NCI-H345 (cell line): ENCODE data around the gene KLHL22.
"Not testable (repeated sequence)": the region's sequence is repeated elsewhere in the genome, so short reads cannot be mapped to it uniquely, and the experiment has no call there.

Experiments used
- DNase-seq: peaks from one replicate; lab custom pipeline; 2025; lab: John Stamatoyannopoulos, UW

KLHL22 gene

GRCh38 chr22:20494978-20495860 lies at the start of gene KLHL22:
TSS of gene KLHL22 (minus strand) at chr22:20495795. CDS start at chr22:20489211, 6,584 bp downstream.
- DNase-seq: peak; percentile 50

DNA sequence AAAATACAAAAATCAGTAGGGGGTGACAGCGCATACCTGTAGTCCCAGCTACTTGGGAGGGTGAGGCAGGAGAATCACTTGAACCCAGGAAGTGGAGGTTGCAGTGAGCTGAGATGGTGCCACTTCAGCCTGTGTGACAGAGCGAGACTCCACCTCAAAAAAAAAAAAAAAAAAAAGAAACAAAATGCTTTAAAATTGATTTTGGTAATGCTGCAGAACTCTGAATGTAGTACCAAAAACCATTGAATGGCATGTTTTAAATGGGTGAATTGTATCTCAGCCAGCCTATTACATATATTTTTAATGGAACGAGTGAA lies 49.7 kb upstream of the KLHL22 start:
- not testable (repeated sequence) for DNase-seq

DNA sequence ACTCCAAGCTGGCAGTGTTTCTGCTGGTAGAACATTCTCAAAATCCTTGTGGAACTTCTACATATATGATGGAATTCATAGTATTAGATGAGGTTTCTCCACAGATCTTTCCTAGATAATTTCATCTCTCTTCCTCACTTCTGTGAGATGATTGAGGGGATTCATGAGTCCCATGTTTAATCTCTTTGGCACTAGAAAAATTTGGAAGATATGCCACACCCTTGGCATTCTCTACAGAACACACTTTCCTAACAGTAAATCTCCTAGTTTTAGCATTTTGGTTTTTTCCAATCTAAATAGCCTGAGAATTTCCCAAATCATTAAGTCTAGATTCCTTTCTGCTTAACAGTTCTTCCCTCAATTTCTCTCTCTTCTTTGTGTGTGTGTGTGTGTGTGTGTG lies 47.1 kb upstream of the KLHL22 start:
- no peak for DNase-seq

GRCh38 chr22:20542055-20542454 lies 46.5 kb upstream of the KLHL22 start:
- DNase-seq: no peak

- not testable (repeated sequence) for DNase-seq
Observed at GRCh38 chr22:20538875-20539274, 43.3 kb upstream of the KLHL22 start.

- no peak for DNase-seq
Observed at GRCh38 chr22:20537983-20538382, 42.4 kb upstream of the KLHL22 start.

DNA sequence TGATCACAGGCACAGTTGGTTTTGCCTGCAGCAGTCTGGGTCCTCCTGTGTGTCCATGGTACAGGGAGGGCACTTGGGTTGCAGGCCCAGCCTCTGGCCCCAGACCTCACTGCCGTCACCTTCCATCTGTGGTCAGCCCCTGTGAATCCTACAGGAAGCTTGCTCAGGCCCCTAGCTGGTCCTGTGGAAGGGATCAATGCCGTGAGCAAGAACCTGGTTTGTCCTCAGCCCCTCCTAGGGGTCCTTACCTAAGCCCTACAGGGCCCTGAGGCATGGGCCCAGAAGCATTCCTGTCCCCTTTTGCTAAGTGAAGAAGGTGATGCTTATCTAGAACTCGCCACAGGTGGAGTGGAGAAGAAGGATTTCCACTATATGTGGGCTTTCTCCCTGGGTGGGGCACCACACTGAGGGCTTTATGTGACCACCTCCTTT lies 41.7 kb upstream of the KLHL22 start:
- no peak for DNase-seq

- DNase-seq: no peak
Observed at GRCh38 chr22:20536590-20537324, 41.2 kb upstream of the KLHL22 start.

GRCh38 chr22:20533879-20534265 lies 38.3 kb upstream of the KLHL22 start:
- DNase-seq: no peak

DNA sequence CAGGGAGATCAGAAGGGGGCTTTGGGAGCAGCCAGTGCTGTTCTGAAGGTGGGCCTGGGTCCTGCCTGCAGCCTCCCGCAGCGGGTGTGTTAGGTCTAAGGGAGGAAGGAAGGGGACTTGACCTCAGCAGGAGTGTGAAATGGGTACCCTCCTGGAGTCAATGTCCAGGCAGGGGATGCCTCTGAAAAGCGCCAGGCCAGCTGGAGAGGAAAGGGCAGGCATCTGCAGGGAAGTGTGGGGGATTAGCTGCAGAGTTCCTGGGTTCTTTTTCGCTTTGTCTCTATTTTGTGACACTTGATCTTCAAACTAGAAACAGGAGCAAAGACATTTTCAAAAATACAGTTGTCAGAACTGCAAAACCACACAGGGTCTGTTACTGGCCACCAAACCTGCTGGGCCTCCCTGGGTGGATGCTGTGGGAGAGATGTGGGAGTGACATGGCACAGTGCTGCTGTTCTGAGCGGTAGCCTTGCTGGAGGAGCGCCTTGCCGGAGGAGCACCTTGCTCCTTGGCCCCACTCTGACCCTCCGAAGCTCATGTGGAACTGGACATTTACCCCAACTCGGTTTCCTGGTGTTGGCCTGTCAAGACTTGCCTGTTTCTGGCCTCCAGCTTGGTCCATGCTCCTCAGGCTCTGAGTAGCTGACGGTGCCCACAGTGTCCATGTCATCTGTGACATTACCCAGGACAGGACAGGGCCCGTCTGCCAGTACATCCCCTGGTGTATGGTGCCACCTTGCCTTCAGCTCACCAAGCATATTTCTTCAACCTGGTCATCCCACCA lies 37.7 kb upstream of the KLHL22 start:
- no peak for DNase-seq

GRCh38 chr22:20532256-20532993 lies 36.8 kb upstream of the KLHL22 start:
- DNase-seq: no peak

DNA sequence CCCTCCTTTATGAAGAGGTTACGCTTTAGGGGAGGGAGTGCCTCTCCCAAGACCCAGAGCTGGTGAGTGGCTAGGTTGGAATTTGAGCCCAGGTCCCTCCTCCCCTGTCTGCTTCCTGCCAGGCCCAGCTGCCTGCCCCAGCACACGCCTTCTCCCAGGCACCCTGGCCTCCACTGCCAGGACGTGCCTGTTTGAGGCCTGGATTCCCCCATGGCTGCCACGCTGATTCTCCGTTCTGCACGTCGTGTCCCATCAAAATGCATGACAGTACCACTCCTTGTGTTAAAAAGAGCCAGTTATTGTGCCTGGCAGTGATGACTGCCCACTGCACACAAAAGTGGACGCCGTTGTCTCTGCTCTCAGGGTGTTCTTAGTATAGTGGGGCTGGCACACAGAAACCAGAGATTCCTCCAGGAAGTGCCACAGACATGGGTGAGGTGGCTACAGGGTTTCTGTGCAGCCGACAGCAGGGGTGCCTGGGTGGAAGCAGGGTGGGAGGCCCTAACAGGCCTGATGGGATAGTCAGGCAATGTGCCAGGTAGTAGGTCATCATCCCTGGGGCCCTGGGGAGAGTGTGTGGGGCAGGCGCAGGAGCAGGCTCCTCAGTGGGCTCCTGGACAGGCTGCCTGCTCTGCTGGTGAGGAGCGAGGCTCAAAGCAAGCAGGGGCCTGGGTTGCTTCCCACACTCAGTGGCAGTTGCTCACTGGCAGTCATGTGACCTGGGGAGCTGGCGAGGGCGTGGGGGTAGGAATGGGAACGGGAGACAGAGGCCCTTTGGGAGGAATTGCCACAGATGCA lies 36.0 kb upstream of the KLHL22 start:
- no peak for DNase-seq

- DNase-seq: no peak
Observed at GRCh38 chr22:20531154-20531403, 35.5 kb upstream of the KLHL22 start.

GRCh38 chr22:20530368-20531153 lies 35.0 kb upstream of the KLHL22 start:
- DNase-seq: no peak

- DNase-seq: no peak
Observed at GRCh38 chr22:20528405-20528978, 32.9 kb upstream of the KLHL22 start.

- no peak for DNase-seq
Observed at GRCh38 chr22:20526628-20527355, 31.2 kb upstream of the KLHL22 start.

GRCh38 chr22:20526305-20526627 lies 30.7 kb upstream of the KLHL22 start:
- DNase-seq: no peak

DNA sequence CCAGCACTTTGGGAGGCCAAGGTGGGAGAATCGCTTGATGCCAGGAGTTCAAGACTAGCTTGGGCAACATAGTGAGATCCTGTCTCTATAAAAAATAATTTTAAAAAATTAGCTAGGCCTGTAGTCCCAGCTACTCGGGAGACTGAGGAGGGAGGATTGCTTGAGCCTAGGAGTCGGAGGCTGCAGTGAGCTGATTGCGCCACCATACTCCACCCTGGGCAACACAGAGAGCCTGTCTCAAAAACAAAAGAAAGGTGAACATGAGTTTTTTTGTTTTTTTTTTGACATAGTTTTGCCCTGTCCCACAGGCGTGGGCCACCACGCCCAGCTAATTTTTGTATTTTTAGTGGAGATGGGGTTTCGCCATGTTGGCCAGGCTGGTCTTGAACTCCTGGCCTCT lies 29.5 kb upstream of the KLHL22 start:
- no peak for DNase-seq

DNA sequence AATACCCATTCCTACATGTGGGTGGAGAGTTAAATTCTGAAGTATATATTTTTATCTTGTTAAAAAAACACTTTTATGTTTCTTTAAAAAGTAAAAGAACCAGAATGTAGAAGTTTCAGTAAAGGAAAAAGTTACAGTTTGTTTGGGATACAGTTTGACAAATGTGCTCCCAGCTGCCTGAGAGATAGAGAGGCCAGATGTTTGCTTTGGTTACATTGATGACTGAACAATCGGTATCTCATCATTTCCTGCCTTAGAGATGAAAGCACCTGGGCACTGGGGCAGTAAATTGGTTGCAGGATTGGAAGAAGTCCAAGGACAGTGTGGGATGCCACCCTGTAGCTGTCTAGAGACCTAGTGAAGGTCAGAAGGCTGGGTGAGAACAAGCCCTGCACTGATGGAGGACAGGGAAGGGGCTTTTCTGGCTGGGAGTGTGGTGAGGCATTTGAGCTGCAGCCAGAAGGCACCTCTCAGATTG lies 28.4 kb upstream of the KLHL22 start:
- DNase-seq: peak; percentile 29
